DND-41 (cell line): ENCODE results near the gene SPNS3.

Experiments used
- ATAC-seq: fragments of 200-7000 bp; cut with Tn5 transposase; 3 replicates; pipeline ENCODE4 v1.9.1; 2021; ENCODE audit warnings: low read depth; ENCODE audit not compliant: insufficient read depth
- DNase-seq: peaks from one replicate; pipeline ENCODE4 v3.0.0-alpha.2; 2020
- H2AFZ ChIP-seq: 2 replicates; pipeline ENCODE4 v1.6.0; 2012; ENCODE audit warnings: low read depth, low read length
- H3K27ac ChIP-seq: 2 replicates; pipeline ENCODE4 v1.5.1; 2012; ENCODE audit warnings: low read length, inconsistent platforms
- H3K27me3 ChIP-seq: fragments of 200-600 bp; sonication (generic); 2 replicates; pipeline ENCODE4 v1.6.0; 2012; ENCODE audit warnings: low read length, mild to moderate bottlenecking, inconsistent platforms; ENCODE audit not compliant: insufficient read depth, poor library complexity
- H3K36me3 ChIP-seq: 2 replicates; pipeline ENCODE4 v1.5.1; 2012; ENCODE audit warnings: low read length, inconsistent platforms; ENCODE audit not compliant: insufficient read depth
- H3K4me1 ChIP-seq: 2 replicates; pipeline ENCODE4 v1.5.1; 2012; ENCODE audit warnings: mild to moderate bottlenecking, low read length; ENCODE audit not compliant: insufficient read depth
- H3K4me2 ChIP-seq: 2 replicates; pipeline ENCODE4 v1.6.0; 2012; ENCODE audit warnings: mild to moderate bottlenecking, moderate library complexity, low read length, inconsistent platforms; ENCODE audit not compliant: insufficient read depth
- H3K4me3 ChIP-seq, 2 experiments: fragments of 200-600 bp in 1 of 2; shearing (Covaris generic) in 1 of 2; 2 replicates each; pipeline ENCODE4 v1.5.1; 2012 to 2016; ENCODE audit warnings: inconsistent platforms in 2 of 2, low read length in 2 of 2, mild to moderate bottlenecking in 2 of 2, low read depth in 1 of 2, moderate library complexity in 1 of 2
- H3K79me2 ChIP-seq: 2 replicates; pipeline ENCODE4 v1.6.0; 2012; ENCODE audit warnings: low read length, inconsistent platforms; ENCODE audit not compliant: insufficient read depth
- H3K9ac ChIP-seq: 2 replicates; pipeline ENCODE4 v1.6.0; 2012; ENCODE audit warnings: low read depth, mild to moderate bottlenecking, inconsistent platforms, low read length, moderate library complexity
- H3K9me3 ChIP-seq: 2 replicates; pipeline ENCODE4 v1.5.1; 2012; ENCODE audit warnings: low read length, moderate library complexity, mild to moderate bottlenecking, inconsistent platforms; ENCODE audit not compliant: insufficient read depth, severe bottlenecking
- H4K20me1 ChIP-seq: 2 replicates; pipeline ENCODE4 v1.6.0; 2012; ENCODE audit warnings: low read length; ENCODE audit not compliant: insufficient read depth
- CTCF ChIP-seq: IDR thresholded peaks from 2 replicates; pipeline ENCODE4 v1.5.1; 2012; ENCODE audit warnings: borderline replicate concordance, low read length, moderate library complexity, mild to moderate bottlenecking; ENCODE audit not compliant: poor library complexity, severe bottlenecking; ENCODE audit errors: extremely low read depth
- EZH2 ChIP-seq: IDR thresholded peaks from 3 replicates; pipeline ENCODE4 v1.6.1; 2012; ENCODE audit warnings: borderline replicate concordance, low read depth, mild to moderate bottlenecking, moderate library complexity, low read length, inconsistent platforms; ENCODE audit not compliant: severe bottlenecking

The SPNS3 gene

GRCh38 chr17:4534515-4534914 is 100.8 kb downstream of the SPNS3 start:
- DNase-seq (no peak), ATAC-seq (no peak)
- H2AFZ ChIP-seq, result no peak overlapping the region
- peaks cover 24% of the 10 kb centered on the region; the same call in 1 of the 2 replicates for H4K20me1 ChIP-seq
- H3K9ac ChIP-seq, result no peak overlapping the region
- no peak for TF ChIP-seq EZH2
- TF ChIP-seq CTCF, result no peak
- peaks cover 19% of the 10 kb centered on the region for H3K36me3 ChIP-seq
- no peak overlapping the region for H3K4me2 ChIP-seq
- H3K79me2 ChIP-seq, result no peaks in the 10 kb centered on the region
- no peaks in the 10 kb centered on the region for H3K4me1 ChIP-seq
- no peak overlapping the region for H3K4me3 ChIP-seq
- H3K9me3 ChIP-seq, result no peaks in the 10 kb centered on the region
- H3K27me3 ChIP-seq, result no peaks in the 10 kb centered on the region
- H3K27ac ChIP-seq, result no peak overlapping the region

GRCh38 chr17:4534928-4535666 is 101.4 kb downstream of the SPNS3 start:
- no peak overlapping the region for H3K9ac ChIP-seq
- peaks cover 25% of the 10 kb centered on the region for H3K36me3 ChIP-seq
- DNase-seq (no peak), ATAC-seq (peak; percentile 3; the same call in 1 of the 3 replicates)
- no peak overlapping the region for H3K27ac ChIP-seq
- H4K20me1 ChIP-seq, result peaks cover 24% of the 10 kb centered on the region; the same call in 1 of the 2 replicates
- H3K27me3 ChIP-seq, result no peaks in the 10 kb centered on the region
- no peak for TF ChIP-seq CTCF
- no peak for TF ChIP-seq EZH2
- H3K79me2 ChIP-seq, result no peaks in the 10 kb centered on the region
- H3K4me3 ChIP-seq, result no peak overlapping the region
- H3K4me2 ChIP-seq, result no peak overlapping the region
- H3K9me3 ChIP-seq, result no peaks in the 10 kb centered on the region
- H2AFZ ChIP-seq, result no peak overlapping the region
- no peaks in the 10 kb centered on the region for H3K4me1 ChIP-seq

GRCh38 chr17:4535667-4536258 is 102.0 kb downstream of the SPNS3 start:
- no peaks in the 10 kb centered on the region for H3K27me3 ChIP-seq
- TF ChIP-seq EZH2 (no peak), CTCF (no peak)
- no peak overlapping the region for H3K4me2 ChIP-seq
- no peaks in the 10 kb centered on the region for H3K9me3 ChIP-seq
- no peak overlapping the region for H3K4me3 ChIP-seq
- H3K9ac ChIP-seq, result no peak overlapping the region
- no peaks in the 10 kb centered on the region for H3K4me1 ChIP-seq
- H2AFZ ChIP-seq, result no peak overlapping the region
- DNase-seq, result peak; percentile 28
- H3K27ac ChIP-seq, result no peak overlapping the region
- ATAC-seq, result peak; percentile 20; the same call in 2 of the 3 replicates
- peaks cover 31% of the 10 kb centered on the region for H3K36me3 ChIP-seq
- peaks cover 27% of the 10 kb centered on the region; the same call in 1 of the 2 replicates for H4K20me1 ChIP-seq
- H3K79me2 ChIP-seq, result no peaks in the 10 kb centered on the region
